Activated naive CD4-positive, alpha-beta T cell treated with anti-CD3 and anti-CD28 coated beads for 36 hours (primary cell): Measurements from ENCODE around the gene ZFPL1. TPM values are rescaled to one million over a fixed set of nuclear protein-coding genes. Genes with fewer than 3 reads are reported as not detected.

Source experiments
- CTCF ChIA-PET: fragments of 350-600 bp; sonication (Branson Sonifier 250); formaldehyde crosslinking; loops from one replicate; lab custom pipeline; 2021; ENCODE audit warnings: antibody characterized with exemption; lab: Charles Lee
- DNase-seq: peaks from one replicate; pipeline ENCODE4 v3.0.0-alpha.2; 2020
- H3K27ac Mint-ChIP-seq: one replicate; pipeline ENCODE4 v1.8.0; 2021; ENCODE audit warnings: mild to moderate bottlenecking, mixed read lengths
- H3K27me3 Mint-ChIP-seq: one replicate; pipeline ENCODE4 v1.8.0; 2021; ENCODE audit warnings: low read depth, mixed read lengths
- H3K36me3 Mint-ChIP-seq: one replicate; pipeline ENCODE4 v1.8.0; 2021; ENCODE audit warnings: low read depth, mixed read lengths
- H3K4me1 Mint-ChIP-seq: one replicate; pipeline ENCODE4 v1.8.0; 2021; ENCODE audit warnings: low read depth, mixed read lengths
- H3K4me3 Mint-ChIP-seq: one replicate; pipeline ENCODE4 v1.8.0; 2021; ENCODE audit warnings: mild to moderate bottlenecking, moderate library complexity, mixed read lengths
- H3K9me3 Mint-ChIP-seq: one replicate; pipeline ENCODE4 v1.8.0; 2021; ENCODE audit warnings: mixed read lengths
- intact Hi-C: fragments of 100-400 bp; cut with micrococcal nuclease; formaldehyde crosslinking; loops from one replicate; pipeline ENCODE4 v1.15.1; 2023
- total RNA-seq, 2 experiments: library from RNA; stranded (reverse); gene quantifications; one replicate each; pipeline ENCODE4 v1.2.3, GENCODE V29; 2021

The ZFPL1 gene
- total RNA-seq, 2 experiments from 2014 or later: 24.2 to 25.6 TPM

- Mint-ChIP-seq H3K27ac (peak overlapping the region; percentile 13), H3K9me3 (no peaks in the 10 kb centered on the region), H3K27me3 (no peaks in the 10 kb centered on the region), H3K36me3 (peaks cover 10% of the 10 kb centered on the region), H3K4me3 (no peak overlapping the region), H3K4me1 (peaks cover 22% of the 10 kb centered on the region)
- DNase-seq: no peak
- intact Hi-C loops: no loop called here
- CTCF ChIA-PET: no interaction called here
Observed at GRCh38 chr11:65127473-65128181, 43.6 kb downstream of the ZFPL1 start.

GRCh38 chr11:65128182-65129145, 44.4 kb downstream of the ZFPL1 start:
- H3K4me1 Mint-ChIP-seq: peaks cover 24% of the 10 kb centered on the region
- no peak for DNase-seq
- H3K36me3 Mint-ChIP-seq: peaks cover 11% of the 10 kb centered on the region
- H3K9me3 Mint-ChIP-seq: no peaks in the 10 kb centered on the region
- H3K27me3 Mint-ChIP-seq: no peaks in the 10 kb centered on the region
- CTCF ChIA-PET: no interaction called here
- intact Hi-C loops: no loop called here
- H3K27ac Mint-ChIP-seq: peak overlapping the region; percentile 36
- no peak overlapping the region for H3K4me3 Mint-ChIP-seq

- peaks cover 19% of the 10 kb centered on the region for H3K4me1 Mint-ChIP-seq
- H3K9me3 Mint-ChIP-seq: no peaks in the 10 kb centered on the region
- no peak overlapping the region for H3K4me3 Mint-ChIP-seq
- DNase-seq: no peak
- no peaks in the 10 kb centered on the region for H3K27me3 Mint-ChIP-seq
- no peak overlapping the region for H3K27ac Mint-ChIP-seq
- H3K36me3 Mint-ChIP-seq: peaks cover 11% of the 10 kb centered on the region
- intact Hi-C loops: loop anchor here (5.0 kb wide), 1 partner anchor 132 kb away; the partner anchor contains the start of gene POLA2
- CTCF ChIA-PET: interaction anchor here (1.0 kb wide), 1 partner anchor 11 kb away, joined by 3 read pairs; no protein-coding TSS in a partner anchor
Observed at GRCh38 chr11:65129649-65130441, 45.8 kb downstream of the ZFPL1 start.

- peaks cover 10% of the 10 kb centered on the region for H3K36me3 Mint-ChIP-seq
- CTCF ChIA-PET: interaction anchor here (0.6 to 1.0 kb wide), 2 partner anchors 13 to 31 kb away, joined by 4 read pairs; partner anchors contain the start of gene ZNHIT2
- H3K27me3 Mint-ChIP-seq: no peaks in the 10 kb centered on the region
- H3K27ac Mint-ChIP-seq: no peak overlapping the region
- H3K4me3 Mint-ChIP-seq: no peak overlapping the region
- peaks cover 20% of the 10 kb centered on the region for H3K4me1 Mint-ChIP-seq
- H3K9me3 Mint-ChIP-seq: no peaks in the 10 kb centered on the region
- no peak for DNase-seq
- intact Hi-C loops: loop anchor here (5.0 kb wide), 1 partner anchor 131 kb away; the partner anchor contains the start of gene POLA2
Observed at GRCh38 chr11:65130631-65131416, 46.8 kb downstream of the ZFPL1 start.

- DNase-seq: no peak
- peaks cover 8% of the 10 kb centered on the region for H3K36me3 Mint-ChIP-seq
Observed at GRCh38 chr11:65131417-65131776, 47.4 kb downstream of the ZFPL1 start.

GRCh38 chr11:65131895-65132237, 47.8 kb downstream of the ZFPL1 start:
- H3K36me3 Mint-ChIP-seq: peaks cover 7% of the 10 kb centered on the region
- peaks cover 29% of the 10 kb centered on the region for H3K4me1 Mint-ChIP-seq

More at GRCh38 chr11:65131417-65131776, 47.4 kb downstream of the ZFPL1 start:
- intact Hi-C loops: loop anchor here (5.0 kb wide), 1 partner anchor 131 kb away; the partner anchor contains the start of gene POLA2
- Mint-ChIP-seq H3K27me3 (no peaks in the 10 kb centered on the region), H3K9me3 (no peaks in the 10 kb centered on the region), H3K4me1 (peaks cover 25% of the 10 kb centered on the region), H3K4me3 (no peak overlapping the region), H3K27ac (no peak overlapping the region)
- CTCF ChIA-PET: interaction anchor here (0.6 to 1.0 kb wide), 2 partner anchors 14 to 32 kb away, joined by 4 read pairs; partner anchors contain the start of gene ZNHIT2

GRCh38 chr11:65132238-65132987, 48.4 kb downstream of the ZFPL1 start:
- peaks cover 7% of the 10 kb centered on the region for H3K36me3 Mint-ChIP-seq
- peak overlapping the region; percentile 99 for H3K4me3 Mint-ChIP-seq
- peak overlapping the region; percentile 100 for H3K27ac Mint-ChIP-seq
- CTCF ChIA-PET: interaction anchor here (1.0 kb wide), 1 partner anchor 15 kb away, joined by 4 read pairs; the partner anchor contains the start of gene ZNHIT2
- no peaks in the 10 kb centered on the region for H3K9me3 Mint-ChIP-seq
- H3K27me3 Mint-ChIP-seq: no peaks in the 10 kb centered on the region
- H3K4me1 Mint-ChIP-seq: peaks cover 29% of the 10 kb centered on the region
- no peak for DNase-seq
- intact Hi-C loops: loop anchor here (5.0 kb wide), 1 partner anchor 130 kb away; the partner anchor contains the start of gene POLA2

More at GRCh38 chr11:65131895-65132237, 47.8 kb downstream of the ZFPL1 start:
- no peak for DNase-seq
- CTCF ChIA-PET: interaction anchor here (1.0 kb wide), 1 partner anchor 14 kb away, joined by 4 read pairs; the partner anchor contains the start of gene ZNHIT2
- no peaks in the 10 kb centered on the region for H3K27me3 Mint-ChIP-seq
- intact Hi-C loops: loop anchor here (5.0 kb wide), 1 partner anchor 130 kb away; the partner anchor contains the start of gene POLA2
- H3K4me3 Mint-ChIP-seq: no peak overlapping the region
- H3K9me3 Mint-ChIP-seq: no peaks in the 10 kb centered on the region
- H3K27ac Mint-ChIP-seq: peak overlapping the region; percentile 41

GRCh38 chr11:65132988-65133700, 49.1 kb downstream of the ZFPL1 start:
- DNase-seq: peak; percentile 68
- Mint-ChIP-seq H3K4me3 (peak overlapping the region; percentile 99), H3K27ac (peak overlapping the region; percentile 100), H3K36me3 (peaks cover 7% of the 10 kb centered on the region), H3K4me1 (peaks cover 29% of the 10 kb centered on the region), H3K27me3 (no peaks in the 10 kb centered on the region), H3K9me3 (no peaks in the 10 kb centered on the region)
- intact Hi-C loops: loop anchor here (5.0 kb wide), 1 partner anchor 129 kb away; the partner anchor contains the start of gene POLA2
- CTCF ChIA-PET: no interaction called here

GRCh38 chr11:65133724-65134123, 49.7 kb downstream of the ZFPL1 start:
- Mint-ChIP-seq H3K4me3 (peak overlapping the region; percentile 99), H3K27me3 (no peaks in the 10 kb centered on the region), H3K27ac (peak overlapping the region; percentile 100), H3K9me3 (no peaks in the 10 kb centered on the region), H3K36me3 (peaks cover 7% of the 10 kb centered on the region), H3K4me1 (peaks cover 29% of the 10 kb centered on the region)
- DNase-seq: no peak
- CTCF ChIA-PET: no interaction called here
- intact Hi-C loops: loop anchor here (1.0 to 5.0 kb wide), 2 partner anchors 16 to 129 kb away; partner anchors contain the start of genes POLA2 and ZNHIT2
